ENCODE data around the gene ATP13A3.

Gene ATP13A3

GRCh38 chr3:194440756-194441155, 46.0 kb downstream of the ATP13A3 start:
- peak; percentile 27 to 64 for DNase-seq (ENCODE audit: low read depth in 1 of 2, low spot score in 1 of 2)
- in situ Hi-C loops (cut with HindIII; ENCODE audit: low pct_unique_long_range_greater_than_20kb, low sequenced_read_pairs), result no loop called here
- no peak for TF ChIP-seq JUND (IDR thresholded peaks at IDR 0.05; ENCODE audit: low read depth)

- peak in 1 of 2 experiments; percentile 30 for DNase-seq (ENCODE audit: low read depth in 1 of 2, low spot score in 1 of 2)
- no peak for TF ChIP-seq JUND (IDR thresholded peaks at IDR 0.05; ENCODE audit: low read depth)
- in situ Hi-C loops (cut with HindIII; ENCODE audit: low pct_unique_long_range_greater_than_20kb, low sequenced_read_pairs), result no loop called here
Observed at GRCh38 chr3:194439881-194440550, 46.8 kb downstream of the ATP13A3 start.

GRCh38 chr3:194434503-194434902, 52.3 kb downstream of the ATP13A3 start:
- DNase-seq (ENCODE audit: low read depth in 1 of 2, low spot score in 1 of 2), result no peak
- in situ Hi-C loops (cut with HindIII; ENCODE audit: low pct_unique_long_range_greater_than_20kb, low sequenced_read_pairs), result no loop called here

GRCh38 chr3:194431554-194431953, 55.2 kb downstream of the ATP13A3 start:
- no peak for TF ChIP-seq JUND (IDR thresholded peaks at IDR 0.05; ENCODE audit: low read depth)
- in situ Hi-C loops (cut with HindIII; ENCODE audit: low pct_unique_long_range_greater_than_20kb, low sequenced_read_pairs), result no loop called here
- no peak for DNase-seq (ENCODE audit: low read depth in 1 of 2, low spot score in 1 of 2)

More at GRCh38 chr3:194434503-194434902, 52.3 kb downstream of the ATP13A3 start:
- no peak for TF ChIP-seq JUND (IDR thresholded peaks at IDR 0.05; ENCODE audit: low read depth)

- no peak for DNase-seq (ENCODE audit: low read depth in 1 of 2, low spot score in 1 of 2)
- TF ChIP-seq JUND (IDR thresholded peaks at IDR 0.05; ENCODE audit: low read depth), result no peak
- in situ Hi-C loops (cut with HindIII; ENCODE audit: low pct_unique_long_range_greater_than_20kb, low sequenced_read_pairs), result no loop called here
Observed at GRCh38 chr3:194425399-194425798, 61.4 kb downstream of the ATP13A3 start.

GRCh38 chr3:194424953-194425352, 61.8 kb downstream of the ATP13A3 start:
- no peak for DNase-seq (ENCODE audit: low read depth in 1 of 2, low spot score in 1 of 2)
- in situ Hi-C loops (cut with HindIII; ENCODE audit: low pct_unique_long_range_greater_than_20kb, low sequenced_read_pairs), result no loop called here

GRCh38 chr3:194424373-194424772, 62.4 kb downstream of the ATP13A3 start:
- TF ChIP-seq JUND (IDR thresholded peaks at IDR 0.05; ENCODE audit: low read depth), result no peak
- in situ Hi-C loops (cut with HindIII; ENCODE audit: low pct_unique_long_range_greater_than_20kb, low sequenced_read_pairs), result no loop called here
- peak in 1 of 2 experiments; percentile 47 for DNase-seq (ENCODE audit: low read depth in 1 of 2, low spot score in 1 of 2)

More at GRCh38 chr3:194424953-194425352, 61.8 kb downstream of the ATP13A3 start:
- TF ChIP-seq JUND (IDR thresholded peaks at IDR 0.05; ENCODE audit: low read depth), result no peak

- in situ Hi-C loops (cut with HindIII; ENCODE audit: low pct_unique_long_range_greater_than_20kb, low sequenced_read_pairs), result no loop called here
- TF ChIP-seq JUND (IDR thresholded peaks at IDR 0.05; ENCODE audit: low read depth), result no peak
- no peak for DNase-seq (ENCODE audit: low read depth in 1 of 2, low spot score in 1 of 2)
Observed at GRCh38 chr3:194423317-194423716, 63.5 kb downstream of the ATP13A3 start.

- in situ Hi-C loops (cut with HindIII; ENCODE audit: low pct_unique_long_range_greater_than_20kb, low sequenced_read_pairs), result no loop called here
- DNase-seq (ENCODE audit: low read depth in 1 of 2, low spot score in 1 of 2), result no peak
- no peak for TF ChIP-seq JUND (IDR thresholded peaks at IDR 0.05; ENCODE audit: low read depth)
Observed at GRCh38 chr3:194422188-194422587, 64.6 kb downstream of the ATP13A3 start.

- no peak for TF ChIP-seq JUND (IDR thresholded peaks at IDR 0.05; ENCODE audit: low read depth)
- no peak for DNase-seq (ENCODE audit: low read depth in 1 of 2, low spot score in 1 of 2)
- in situ Hi-C loops (cut with HindIII; ENCODE audit: low pct_unique_long_range_greater_than_20kb, low sequenced_read_pairs), result no loop called here
Observed at GRCh38 chr3:194418671-194419070, 68.1 kb downstream of the ATP13A3 start.

- in situ Hi-C loops (cut with HindIII; ENCODE audit: low pct_unique_long_range_greater_than_20kb, low sequenced_read_pairs), result no loop called here
- no peak for DNase-seq (ENCODE audit: low read depth in 1 of 2, low spot score in 1 of 2)
- no peak for TF ChIP-seq JUND (IDR thresholded peaks at IDR 0.05; ENCODE audit: low read depth)
Observed at GRCh38 chr3:194407423-194407822, 79.4 kb downstream of the ATP13A3 start.

GRCh38 chr3:194405766-194406165, 81.0 kb downstream of the ATP13A3 start:
- TF ChIP-seq JUND (IDR thresholded peaks at IDR 0.05; ENCODE audit: low read depth), result no peak
- DNase-seq (ENCODE audit: low read depth in 1 of 2, low spot score in 1 of 2), result no peak
- in situ Hi-C loops (cut with HindIII; ENCODE audit: low pct_unique_long_range_greater_than_20kb, low sequenced_read_pairs), result no loop called here

- peak in 1 of 2 experiments; percentile 84 for DNase-seq (ENCODE audit: low read depth in 1 of 2, low spot score in 1 of 2)
- in situ Hi-C loops (cut with HindIII; ENCODE audit: low pct_unique_long_range_greater_than_20kb, low sequenced_read_pairs), result no loop called here
- TF ChIP-seq JUND (IDR thresholded peaks at IDR 0.05; ENCODE audit: low read depth), result no peak
Observed at GRCh38 chr3:194404365-194405140, 82.2 kb downstream of the ATP13A3 start.
